PC-9 (cell line): Measurements from ENCODE around the gene CTDNEP1.

Experiments used
- EZH2 ChIP-seq: fragments of 200-600 bp; sonication (generic); IDR thresholded peaks from 2 replicates; pipeline ENCODE4 v1.8.0; 2017; ENCODE audit warnings: antibody characterized with exemption, low read depth
- TF ChIP-seq, protein P1 (sequence below): fragments of 200-600 bp; sonication (generic); conservative IDR thresholded peaks from 2 replicates; pipeline ENCODE4 v1.6.1; 2017; ENCODE audit warnings: mixed run types, antibody characterized with exemption, mild to moderate bottlenecking, moderate library complexity

- TF ChIP-seq, protein P1, sequence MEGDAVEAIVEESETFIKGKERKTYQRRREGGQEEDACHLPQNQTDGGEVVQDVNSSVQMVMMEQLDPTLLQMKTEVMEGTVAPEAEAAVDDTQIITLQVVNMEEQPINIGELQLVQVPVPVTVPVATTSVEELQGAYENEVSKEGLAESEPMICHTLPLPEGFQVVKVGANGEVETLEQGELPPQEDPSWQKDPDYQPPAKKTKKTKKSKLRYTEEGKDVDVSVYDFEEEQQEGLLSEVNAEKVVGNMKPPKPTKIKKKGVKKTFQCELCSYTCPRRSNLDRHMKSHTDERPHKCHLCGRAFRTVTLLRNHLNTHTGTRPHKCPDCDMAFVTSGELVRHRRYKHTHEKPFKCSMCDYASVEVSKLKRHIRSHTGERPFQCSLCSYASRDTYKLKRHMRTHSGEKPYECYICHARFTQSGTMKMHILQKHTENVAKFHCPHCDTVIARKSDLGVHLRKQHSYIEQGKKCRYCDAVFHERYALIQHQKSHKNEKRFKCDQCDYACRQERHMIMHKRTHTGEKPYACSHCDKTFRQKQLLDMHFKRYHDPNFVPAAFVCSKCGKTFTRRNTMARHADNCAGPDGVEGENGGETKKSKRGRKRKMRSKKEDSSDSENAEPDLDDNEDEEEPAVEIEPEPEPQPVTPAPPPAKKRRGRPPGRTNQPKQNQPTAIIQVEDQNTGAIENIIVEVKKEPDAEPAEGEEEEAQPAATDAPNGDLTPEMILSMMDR = no peak
- no peak for TF ChIP-seq EZH2
Observed at GRCh38 chr17:7195971-7196370, 55.6 kb downstream of the CTDNEP1 start.
